ENCODE data around the gene RAI1.

RAI1 gene

DNA sequence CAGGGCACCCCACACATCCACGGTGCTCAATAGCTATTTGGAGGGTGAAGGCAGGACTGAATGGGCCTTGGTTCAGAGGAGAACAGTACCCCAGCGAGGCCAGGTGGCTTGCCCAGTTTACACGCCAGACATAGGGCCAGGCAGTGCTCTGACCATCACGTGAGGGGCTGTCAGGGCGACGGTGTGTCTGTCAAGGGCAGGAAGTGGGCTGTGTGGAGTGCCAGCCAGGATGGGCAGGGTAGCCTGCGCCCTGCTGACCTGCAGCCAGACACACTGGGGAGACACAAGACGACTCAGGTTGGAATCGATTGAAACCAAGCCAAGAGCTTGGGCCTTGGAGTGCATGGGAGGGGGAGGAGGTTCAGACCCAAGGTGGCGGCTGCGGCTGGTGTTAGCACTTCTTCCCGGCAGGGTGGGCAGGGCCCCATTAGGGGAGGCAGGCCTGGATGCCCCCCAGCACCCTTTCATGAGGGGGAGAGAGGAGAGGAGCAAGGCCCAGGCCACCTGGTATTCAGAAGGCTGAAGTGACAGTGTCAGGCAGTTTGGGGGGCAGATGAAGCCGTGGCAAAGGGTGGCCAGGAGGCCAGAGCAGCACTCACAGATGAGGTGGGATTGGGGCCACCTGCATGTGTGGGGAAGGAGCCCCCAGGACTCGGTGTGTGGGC is 87.3 kb downstream of the RAI1 start:
- no peak for DNase-seq

DNA sequence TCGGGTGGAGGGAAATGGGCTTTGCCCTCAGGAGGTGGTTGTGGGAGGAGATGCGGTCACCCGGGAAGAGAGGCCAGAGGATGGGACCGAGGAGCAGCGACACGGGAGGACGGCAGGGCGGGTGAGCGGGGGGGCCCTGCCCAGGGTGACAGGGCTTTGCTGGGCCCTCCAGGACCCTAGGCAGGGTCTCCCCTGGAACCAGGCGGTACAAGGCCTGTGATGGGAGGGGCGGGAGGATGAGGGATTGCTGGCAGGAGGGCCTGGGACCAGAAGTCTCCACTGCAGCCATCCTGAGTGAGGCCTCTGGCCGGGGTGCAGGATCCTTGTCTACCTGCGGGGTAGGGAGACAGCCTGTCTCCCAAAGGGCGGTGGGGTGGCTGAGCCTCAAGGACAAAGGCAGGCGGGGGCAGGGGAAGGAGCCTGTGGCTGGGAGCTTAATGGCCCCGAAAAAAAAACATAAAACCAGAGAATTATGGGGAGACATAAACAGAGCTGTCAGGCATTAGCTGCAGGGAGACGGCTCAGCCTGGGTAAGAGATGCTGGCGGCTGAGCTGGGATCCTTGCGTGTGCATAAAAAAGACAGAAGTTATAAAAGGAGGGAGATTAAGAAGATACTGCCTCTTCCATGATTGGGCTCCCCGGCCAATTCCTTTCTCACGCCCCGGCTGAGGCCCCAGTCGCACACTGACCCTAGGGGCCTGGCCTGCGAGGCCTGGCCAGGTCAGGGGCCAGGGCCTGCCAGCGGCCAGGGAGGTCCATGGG is 88.8 kb downstream of the RAI1 start:
- DNase-seq, result no peak

DNA sequence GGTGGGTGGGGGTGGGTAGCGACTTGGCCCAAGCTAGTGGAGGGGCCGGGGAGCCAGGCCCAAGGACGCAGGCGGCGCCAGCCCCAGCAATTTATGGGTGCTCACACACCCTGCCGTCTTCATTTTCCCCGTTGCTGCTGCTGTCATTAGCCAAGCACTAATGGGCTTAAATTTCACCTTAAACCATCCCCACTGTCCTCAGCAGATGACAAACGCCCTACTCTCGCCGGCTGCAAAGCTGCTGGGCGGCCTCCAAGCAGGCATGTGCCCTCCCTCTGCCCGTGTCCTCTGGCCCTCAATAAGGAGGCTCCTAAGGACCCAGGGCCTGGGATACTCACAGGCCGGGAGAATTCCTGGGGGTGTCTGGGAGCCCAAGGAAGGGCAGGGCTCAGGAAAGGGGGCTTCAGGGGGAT is 89.4 kb downstream of the RAI1 start:
- no peak for DNase-seq

DNA sequence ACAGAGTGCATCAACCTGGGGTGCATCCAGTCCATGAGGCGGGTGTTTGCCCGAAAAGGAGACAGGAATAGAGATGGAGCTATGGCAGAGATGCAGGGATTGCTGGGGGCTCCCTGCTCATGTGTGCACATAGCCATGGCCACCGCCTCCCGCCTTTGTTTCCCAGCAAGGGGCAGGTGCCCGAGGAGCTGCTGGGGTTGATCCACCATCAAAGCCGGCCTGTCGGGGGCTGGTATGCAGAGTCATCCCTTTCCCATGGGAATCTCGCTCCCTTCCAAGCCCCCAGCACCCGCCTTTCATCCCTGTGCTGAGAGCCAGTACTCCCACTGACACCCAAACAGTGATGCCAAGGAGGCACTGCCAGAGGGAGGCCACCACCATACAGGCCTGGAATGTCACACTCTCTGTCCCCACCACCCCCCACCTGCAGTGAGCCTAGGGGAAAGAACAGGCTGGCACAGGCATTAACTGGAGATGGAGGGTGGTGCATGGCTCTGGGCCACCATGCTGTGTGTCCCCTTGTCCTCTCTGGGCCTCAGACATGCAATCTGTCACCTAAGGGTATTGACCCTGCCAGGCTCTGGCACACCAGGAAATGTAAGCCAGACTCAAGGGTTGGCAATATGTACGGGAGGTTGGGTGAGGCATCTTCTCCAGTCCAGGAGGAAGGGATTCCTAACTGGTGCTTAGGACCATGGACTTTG is 90.4 kb downstream of the RAI1 start:
- DNase-seq, result no peak

DNA sequence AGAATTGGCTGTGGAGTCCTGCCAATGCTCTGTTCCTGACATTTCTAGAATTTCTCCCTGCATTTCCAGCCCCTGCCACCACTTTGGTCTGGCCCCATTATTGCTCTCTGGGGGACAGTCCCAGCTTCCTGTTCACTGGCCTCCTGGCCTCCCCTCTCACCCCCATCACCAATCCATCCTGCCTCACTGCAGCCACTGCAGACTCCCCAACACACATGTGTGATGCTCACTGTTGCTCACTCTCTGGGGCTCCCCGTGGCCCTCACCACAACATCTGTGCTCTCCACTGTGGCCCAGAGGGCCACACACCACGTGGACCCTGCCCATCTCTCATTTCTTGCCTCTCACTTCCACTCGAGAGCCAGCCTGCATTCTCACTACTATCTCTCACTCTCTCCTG is 91.0 kb downstream of the RAI1 start:
- DNase-seq, result no peak

DNA sequence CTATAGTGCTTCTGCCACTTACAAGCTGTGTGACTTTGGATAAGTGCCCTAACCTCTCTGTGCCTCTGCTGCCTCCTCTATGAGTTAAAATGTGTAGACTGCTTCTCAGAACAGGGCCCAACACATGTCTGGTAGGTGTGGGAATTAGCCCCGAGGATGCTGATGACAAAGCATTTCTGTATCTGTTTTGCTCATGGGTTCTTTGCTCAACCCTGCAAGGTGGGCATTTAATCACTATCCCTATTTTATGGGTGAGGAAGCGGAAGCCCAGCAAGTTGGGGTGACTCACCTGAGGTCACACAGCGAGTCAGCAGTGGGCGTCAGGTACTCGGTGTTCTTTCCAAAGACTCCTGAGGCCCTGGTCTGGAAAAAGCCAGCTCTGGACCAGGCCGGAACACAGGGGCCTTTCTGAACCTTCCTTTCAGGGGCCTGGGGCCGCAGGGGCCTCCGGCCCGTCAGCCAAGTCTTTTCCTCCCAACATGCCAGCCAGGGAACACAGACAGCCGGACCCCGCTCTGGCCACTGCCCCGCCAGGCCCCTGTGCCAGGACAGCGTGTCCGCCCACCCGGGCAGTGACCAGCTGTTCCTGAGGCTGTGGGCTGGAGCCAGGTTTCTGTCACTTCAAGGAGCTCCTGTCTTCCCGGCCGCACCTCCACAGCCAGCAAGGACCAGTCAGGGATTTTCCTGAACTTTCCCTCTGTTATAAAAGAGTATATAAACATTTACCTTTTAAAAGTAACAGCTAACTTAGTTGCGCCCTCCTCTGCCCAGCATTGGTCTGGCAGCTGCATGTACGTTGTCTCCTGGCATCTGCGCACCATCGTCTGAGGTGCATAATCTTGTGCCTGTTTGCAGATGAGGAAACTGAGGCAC is 93.0 kb downstream of the RAI1 start:
- no peak for DNase-seq

DNA sequence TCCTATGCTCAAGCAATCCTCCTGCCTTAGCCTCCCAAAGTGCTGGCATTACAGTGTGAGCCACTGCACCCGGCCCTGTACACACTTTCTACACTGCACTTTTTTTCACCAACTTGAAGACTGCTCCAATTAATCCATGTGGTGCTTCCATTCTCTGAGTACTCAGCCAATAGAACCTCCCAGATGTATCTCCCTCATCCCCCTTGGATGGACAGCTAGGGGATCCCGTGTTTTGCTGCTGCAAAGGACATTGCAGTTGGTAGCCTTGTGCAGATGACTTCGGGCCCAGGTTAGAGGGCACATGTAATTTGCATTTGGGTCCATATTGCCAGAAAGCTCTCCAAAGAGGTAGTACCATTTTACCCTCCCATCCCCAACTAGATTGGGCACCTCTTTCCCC is 95.6 kb downstream of the RAI1 start:
- no peak for DNase-seq

DNA sequence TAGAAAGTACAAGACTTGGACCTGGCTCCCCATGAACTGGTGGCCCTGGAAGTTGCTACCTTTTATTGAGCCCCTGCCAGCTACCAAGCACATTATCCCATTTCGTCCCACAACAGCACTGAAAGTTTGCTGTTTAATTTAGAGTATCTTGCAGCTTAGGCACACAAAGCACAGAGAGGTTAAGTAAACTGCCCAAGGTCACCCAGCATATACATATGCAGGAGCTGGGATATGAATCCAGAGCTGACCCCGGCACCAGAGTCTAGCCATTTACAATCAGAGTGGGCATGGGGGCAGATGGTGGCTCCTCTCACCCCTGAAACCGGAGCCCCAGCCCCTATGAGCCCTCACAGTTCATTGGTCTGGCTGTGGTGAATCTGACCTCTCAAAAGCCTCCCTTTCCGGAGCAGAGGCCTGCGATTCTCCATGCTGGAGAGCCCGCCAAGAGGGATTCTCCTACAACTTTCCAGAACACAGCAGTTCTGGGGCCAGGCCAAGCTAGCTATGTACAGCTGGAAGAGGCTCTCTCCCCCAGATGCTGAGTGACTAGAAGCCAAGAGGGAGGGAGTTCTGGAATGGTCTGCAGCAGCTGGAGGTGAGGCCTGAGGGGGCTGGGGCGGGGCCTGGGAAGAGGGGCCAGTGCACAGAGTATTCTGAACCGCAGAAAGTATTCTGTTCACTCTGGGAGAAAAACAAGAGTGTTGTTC is 97.2 kb downstream of the RAI1 start:
- DNase-seq, result no peak

DNA sequence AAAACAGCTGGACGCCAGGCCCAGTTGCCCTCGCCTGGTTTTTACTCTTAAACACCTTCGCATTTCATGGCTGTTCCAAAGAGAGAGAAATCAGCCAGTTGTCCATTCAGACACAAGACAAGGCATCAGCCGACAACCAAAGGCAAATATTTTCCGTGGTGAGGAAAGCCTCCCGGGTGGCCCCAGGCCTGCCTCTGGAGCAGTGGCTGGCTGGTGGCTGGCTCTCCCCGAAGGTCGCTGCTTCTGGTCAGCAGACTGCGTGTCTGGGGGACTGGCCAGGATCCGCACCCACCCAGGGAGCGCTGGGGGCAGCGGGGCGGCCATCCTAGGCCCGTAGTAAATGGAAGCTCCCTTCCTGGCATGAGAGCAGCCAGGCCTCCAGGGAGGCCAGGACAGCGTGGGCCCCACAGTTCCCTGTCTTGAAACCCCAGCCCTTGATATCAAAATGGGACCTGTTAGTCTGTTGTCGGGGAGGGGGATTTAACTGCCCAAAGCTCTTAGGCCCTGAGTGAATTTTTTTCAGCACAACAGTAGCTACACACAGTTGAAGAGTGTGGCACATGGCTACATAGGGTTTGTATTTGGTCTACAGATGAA is 97.9 kb downstream of the RAI1 start:
- no peak for DNase-seq

DNA sequence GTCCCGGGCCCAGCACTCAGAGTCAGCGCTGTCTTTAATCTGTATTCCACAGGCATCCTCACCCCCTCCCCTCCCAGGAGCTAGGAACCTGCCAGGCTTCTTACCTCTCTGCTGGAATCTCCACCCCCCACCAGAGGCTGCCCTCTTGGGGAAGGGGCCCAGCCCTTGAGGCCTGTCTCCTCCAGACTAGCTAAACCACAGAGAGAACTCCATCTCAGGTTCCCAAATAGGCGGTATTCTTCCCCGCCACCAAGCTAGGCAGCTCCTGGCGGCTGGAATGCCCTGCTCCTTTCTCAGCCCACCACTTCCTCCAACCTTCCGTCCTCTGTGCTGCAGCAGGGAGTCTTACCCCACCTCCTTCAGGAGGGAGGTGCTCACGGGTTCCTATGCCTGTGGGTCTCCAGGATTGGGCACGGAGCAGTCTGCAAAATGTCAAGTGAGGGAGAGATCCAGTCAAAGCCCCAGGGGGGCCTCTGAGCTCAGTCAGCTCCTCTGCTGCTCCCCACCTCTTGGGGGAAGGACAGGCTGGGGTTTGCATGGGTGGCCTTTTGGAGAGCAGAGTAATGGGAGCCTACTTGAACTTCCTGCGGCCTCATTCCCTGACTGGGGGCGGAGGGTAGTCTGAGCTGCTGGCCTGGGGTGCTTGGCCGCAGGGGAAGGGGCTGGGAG is 99.8 kb downstream of the RAI1 start:
- DNase-seq, result no peak

DNA sequence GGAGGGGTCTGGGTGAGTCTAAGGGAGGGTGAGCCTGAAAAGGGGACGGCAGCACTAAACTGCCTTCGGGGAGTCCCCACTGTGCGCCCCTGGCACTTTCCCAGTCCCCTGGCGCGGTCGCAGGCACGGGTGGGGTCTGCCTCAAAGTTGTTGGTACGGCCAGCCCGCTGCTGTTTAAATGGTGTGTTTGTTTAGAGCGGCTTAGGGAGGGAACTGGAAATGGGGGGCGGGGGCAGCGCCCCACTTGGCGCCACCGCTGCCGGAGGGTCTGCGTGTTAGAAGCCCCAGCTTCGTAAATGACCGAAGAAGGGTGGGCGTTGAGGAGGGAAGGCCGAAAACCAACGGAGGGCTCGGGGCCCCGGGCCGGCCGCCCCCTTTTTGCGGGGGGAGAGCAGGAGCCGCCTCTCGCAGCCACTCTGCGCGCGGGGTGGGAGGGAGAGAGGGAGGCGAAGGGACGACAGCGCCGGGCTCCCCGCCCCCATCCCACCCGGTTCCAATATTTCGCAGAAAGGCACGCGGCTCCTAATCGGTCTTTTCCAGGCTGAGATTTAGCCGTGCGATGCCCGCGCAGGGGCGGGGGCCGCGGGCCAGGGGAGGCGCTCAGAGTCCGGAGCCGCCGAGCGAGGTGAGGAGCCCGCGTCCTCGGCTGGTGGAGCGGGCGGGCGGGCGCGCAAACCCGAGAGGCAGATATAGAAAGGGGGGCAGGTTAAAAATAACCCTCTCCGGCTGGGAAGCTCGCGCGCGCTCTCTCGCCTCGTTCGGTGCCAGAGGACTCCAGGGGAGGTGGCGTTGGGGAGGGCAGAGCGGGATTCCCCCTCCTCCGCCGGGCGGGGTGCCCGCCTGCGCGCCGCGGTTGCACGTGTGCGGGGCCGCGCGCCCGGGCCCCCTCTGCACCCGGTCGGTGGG is 100.6 kb downstream of the RAI1 start:
- peak; percentile 35 for DNase-seq

DNA sequence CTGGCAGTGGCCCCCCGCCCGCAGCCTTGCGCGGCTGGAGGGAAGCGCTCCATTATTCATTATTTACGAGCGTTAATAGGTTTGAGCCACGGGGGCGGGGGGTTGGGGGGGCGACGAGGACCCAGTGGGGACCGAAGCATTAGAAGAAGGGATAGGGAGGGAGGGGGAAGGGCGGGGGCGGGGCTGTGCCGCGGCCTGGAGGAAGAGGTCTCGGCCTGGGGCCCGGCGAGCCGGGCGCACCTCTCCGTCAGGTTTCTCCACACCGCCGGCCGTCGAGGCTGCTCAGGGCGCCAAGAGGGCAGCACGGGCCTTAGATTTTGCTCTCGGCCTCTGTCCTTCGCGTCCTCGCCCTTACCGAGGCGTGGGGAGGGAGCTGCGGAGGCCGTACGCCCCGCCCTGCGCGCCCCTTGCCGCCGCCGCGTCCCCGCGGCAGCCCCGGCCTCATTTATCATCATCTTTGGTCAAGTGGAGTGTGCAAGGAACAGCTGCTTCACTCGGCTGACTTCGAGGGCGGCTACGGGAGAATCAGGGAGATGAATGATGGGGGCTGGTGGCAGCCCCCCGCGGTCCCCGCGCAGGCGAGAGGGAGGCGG is 101.4 kb downstream of the RAI1 start:
- DNase-seq, result no peak

DNA sequence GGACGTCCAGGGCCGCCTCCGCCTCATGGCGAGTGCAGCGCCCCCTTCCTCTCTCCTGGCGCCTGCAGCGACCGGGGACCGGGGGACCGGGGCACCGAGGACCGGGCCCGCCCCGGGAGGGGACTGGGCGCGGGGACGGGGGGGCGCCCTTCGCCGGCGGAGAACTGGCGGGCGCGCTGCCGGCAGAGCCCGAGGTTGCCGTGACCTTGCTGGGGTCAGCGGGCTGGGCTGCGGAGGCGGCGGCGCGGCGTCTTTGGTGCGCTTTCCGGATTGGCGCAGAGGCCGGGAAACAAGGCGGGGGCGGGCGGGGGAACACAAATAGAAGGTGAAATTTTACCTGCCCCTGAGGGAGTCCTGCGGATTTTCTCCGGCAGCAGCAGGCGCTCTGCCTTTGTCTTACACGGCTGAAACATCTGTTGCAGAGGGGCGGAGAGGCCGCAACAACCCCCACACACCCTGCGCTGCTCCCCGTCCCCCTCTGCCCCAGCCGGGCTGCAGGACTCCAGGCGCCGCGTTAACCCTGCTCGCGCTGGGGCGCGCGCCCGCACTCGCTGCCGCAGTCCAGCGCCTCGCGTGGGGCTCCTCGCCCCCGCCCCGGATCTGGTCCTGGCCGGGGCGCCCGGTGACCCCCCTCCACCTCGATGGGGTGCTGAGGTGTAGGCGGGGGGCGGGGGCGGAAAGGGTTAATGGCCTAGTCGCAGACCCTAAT is 102.0 kb downstream of the RAI1 start:
- DNase-seq, result peak; percentile 41

DNA sequence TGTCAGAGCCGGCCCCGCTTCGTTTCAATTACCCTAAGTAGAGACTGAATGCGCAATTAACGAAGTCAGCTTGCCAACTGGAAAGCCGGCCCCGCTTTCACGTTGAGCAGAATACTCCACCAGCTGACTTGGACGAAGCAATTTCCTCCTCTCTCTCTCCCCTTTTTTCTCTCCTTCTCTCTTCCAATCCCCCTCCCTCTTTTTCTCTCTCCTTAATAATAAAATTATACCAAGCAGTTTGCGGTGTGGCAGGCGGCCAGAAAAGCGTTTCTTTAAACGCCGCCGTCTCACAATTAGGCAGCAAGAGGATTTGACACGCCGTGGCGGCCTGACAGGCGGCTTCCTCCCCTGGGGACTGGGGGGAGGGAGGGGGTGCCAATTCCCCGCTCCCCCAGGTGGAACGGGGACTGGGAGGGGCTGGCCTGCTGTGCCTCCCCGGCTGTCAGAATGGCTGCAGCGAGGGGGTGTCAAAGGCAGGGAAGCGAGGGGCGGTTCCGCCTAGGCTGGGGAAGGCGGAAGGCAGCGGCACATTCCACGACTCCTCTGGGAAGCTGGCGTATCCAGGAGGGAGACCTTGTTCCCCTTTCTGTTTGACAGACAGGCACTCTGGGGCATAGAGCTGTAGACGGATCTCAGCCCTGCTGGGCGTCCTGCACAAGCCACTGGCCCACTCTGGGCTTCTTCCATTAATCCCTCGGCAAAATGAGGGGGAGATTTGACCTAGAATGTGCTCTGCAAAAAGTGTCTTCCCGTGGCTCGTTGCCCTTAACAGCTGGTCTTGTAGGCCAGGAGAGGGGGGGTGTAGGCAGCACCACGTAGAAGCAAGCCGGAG is 102.8 kb downstream of the RAI1 start:
- no peak for DNase-seq

DNA sequence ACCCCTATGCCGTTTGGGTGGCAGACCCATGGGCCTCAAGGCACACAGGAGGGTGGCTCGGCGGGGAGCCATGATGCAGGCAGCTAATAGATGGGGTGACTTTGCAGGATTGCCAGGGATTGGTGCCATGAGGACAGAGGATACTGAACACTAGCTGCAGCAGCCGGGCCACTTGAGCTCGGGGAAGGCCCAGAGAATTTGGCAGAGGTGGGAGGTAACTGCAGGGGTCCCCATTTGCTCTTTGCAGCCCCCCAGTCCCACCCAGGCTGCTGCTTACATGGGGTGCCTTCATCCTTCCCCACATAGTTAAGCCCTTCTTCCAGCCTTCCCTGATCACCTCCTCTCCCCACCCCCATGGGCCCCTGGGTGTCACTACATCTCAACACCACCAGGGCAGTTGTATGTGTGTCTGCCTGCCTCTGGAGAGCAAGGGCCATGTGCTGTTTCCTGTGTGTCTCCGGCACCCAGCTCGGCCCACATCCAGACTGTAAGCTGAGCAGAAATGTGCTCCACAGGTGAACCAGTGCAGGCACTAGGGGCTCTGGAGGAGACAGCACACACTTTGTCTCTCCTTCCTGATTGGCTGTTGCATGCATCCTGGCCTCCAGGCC is 103.5 kb downstream of the RAI1 start:
- no peak for DNase-seq

DNA sequence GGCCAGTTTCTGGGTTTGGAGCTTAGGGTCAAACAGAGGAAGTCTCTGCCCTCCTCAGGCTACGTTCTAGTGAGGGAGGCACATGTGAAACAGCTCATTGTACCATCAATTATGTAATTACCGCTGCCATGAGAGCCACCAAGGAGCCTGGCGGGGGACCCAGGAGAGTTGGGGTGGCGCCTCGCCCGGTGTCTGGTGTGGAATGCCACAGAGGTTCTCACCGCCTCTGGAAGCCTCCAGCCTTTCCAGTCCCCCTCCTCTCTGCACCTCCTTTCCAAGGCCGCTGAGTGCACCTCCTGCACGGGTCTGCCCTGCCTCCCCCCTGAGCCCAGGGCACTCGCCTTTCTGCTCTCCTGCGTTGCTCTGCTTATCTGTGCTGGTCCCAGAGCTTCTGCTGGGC is 104.1 kb downstream of the RAI1 start:
- DNase-seq, result no peak

DNA sequence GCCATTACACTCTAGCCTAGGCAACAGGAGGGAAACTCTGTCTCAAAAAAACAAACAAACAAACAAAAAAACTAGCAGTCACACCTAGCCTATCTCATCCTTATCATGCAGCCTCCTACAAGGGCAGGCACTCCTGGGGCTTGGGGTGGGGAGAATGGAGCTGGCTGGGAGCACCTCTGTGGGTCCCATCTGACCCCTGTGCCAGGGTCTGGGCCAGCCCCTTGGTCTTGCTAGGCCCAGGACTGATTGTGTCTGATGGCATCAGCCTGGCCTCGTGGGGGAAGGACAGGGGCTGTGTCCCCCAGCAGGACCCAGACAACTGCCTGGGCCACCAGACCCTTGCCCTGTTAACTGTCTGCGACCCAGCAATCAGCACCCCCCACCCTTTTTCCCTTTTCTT is 105.7 kb downstream of the RAI1 start:
- no peak for DNase-seq

DNA sequence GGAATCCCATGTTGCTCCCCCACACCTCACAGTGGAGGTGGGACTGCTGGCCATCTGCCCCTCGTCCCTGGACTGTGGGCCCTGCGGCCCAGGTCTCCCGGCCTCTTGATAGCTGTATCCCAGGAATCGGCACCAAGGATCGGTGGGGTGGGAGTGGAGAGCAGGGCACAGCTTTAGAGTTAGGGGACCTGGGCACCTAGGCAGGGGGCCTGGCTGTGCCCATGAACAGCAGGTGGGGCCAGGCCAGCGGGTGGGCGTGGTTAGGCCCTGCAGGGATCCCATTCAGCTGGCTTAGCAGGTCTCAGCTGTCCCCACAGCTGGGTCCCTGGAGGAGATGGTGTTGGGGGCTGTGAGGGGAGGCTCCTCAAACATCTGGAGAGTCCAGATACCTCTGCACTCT is 106.3 kb downstream of the RAI1 start:
- no peak for DNase-seq
